Gastroesophageal sphincter (tissue), 3 donors: Measurements from ENCODE around the gene UBE2N.

Experiments
- CTCF ChIP-seq, 4 experiments: fragments of 200-600 bp in 2 of 4; fragments of 450-650 bp in 2 of 4; sonication (generic) in 1 of 4; IDR thresholded peaks; one replicate each; pipeline ENCODE4 v1.5.1; 2017 to 2019; ENCODE audit warnings: antibody characterized with exemption in 4 of 4, mild to moderate bottlenecking in 2 of 4, moderate library complexity in 2 of 4
- EP300 ChIP-seq: sonication (generic); formaldehyde crosslinking; IDR thresholded peaks from one replicate; pipeline ENCODE4 v1.6.1; 2017; ENCODE audit warnings: antibody characterized with exemption, mild to moderate bottlenecking
- POLR2A ChIP-seq, 2 donors: fragments of 450-650 bp; IDR thresholded peaks; one replicate each; pipeline ENCODE4 v1.6.1; 2017; ENCODE audit warnings: antibody characterized with exemption in 2 of 2, mild to moderate bottlenecking in 2 of 2, moderate library complexity in 1 of 2
- POLR2AphosphoS5 ChIP-seq: sonication (generic); formaldehyde crosslinking; IDR thresholded peaks from one replicate; pipeline ENCODE4 v1.6.1; 2017; ENCODE audit warnings: antibody characterized with exemption

- TF ChIP-seq CTCF (IDR thresholded peaks at IDR 0.05) (no peak), POLR2A (IDR thresholded peaks at IDR 0.05) (no peak), EP300 (no peak), POLR2AphosphoS5 (no peak)
Measured at GRCh38 chr12:93460003-93460402, 18.3 kb upstream of the UBE2N start.
